Neural crest cell (in vitro differentiated cells): ENCODE data around the gene KIF5A. TPM values are rescaled to one million over a fixed set of nuclear protein-coding genes. Genes with fewer than 3 reads are reported as not detected.

Experiments used
- DNase-seq: peaks from one replicate; pipeline ENCODE4 v3.0.0; 2021; ENCODE audit warnings: low read depth, mixed read lengths, low spot score
- H3K27ac Mint-ChIP-seq: one replicate; pipeline ENCODE4 v1.8.0; 2021; ENCODE audit warnings: mild to moderate bottlenecking, mixed read lengths; ENCODE audit not compliant: unreplicated experiment
- H3K27me3 Mint-ChIP-seq: 2 replicates; pipeline ENCODE4 v1.8.0; 2021; ENCODE audit warnings: low read depth, mild to moderate bottlenecking, mixed read lengths
- H3K36me3 Mint-ChIP-seq: 2 replicates; pipeline ENCODE4 v1.8.0; 2021; ENCODE audit warnings: low read depth, mild to moderate bottlenecking, mixed read lengths
- H3K4me1 Mint-ChIP-seq: 2 replicates; pipeline ENCODE4 v1.8.0; 2021; ENCODE audit warnings: mixed read lengths
- H3K4me3 Mint-ChIP-seq: one replicate; pipeline ENCODE4 v1.8.0; 2021; ENCODE audit warnings: mild to moderate bottlenecking, mixed read lengths
- H3K9me3 Mint-ChIP-seq: 2 replicates; pipeline ENCODE4 v1.8.0; 2021; ENCODE audit warnings: mixed read lengths
- total RNA-seq: library from RNA; stranded (reverse); gene quantifications from 2 replicates; pipeline ENCODE4 v1.2.1, GENCODE V29; 2021
- TF ChIP-seq, protein P1 (sequence below): fragments of 200-600 bp; sonication (generic); conservative IDR thresholded peaks from 2 replicates; pipeline ENCODE4 v1.5.0; 2021; ENCODE audit warnings: antibody characterized with exemption, mild to moderate bottlenecking

KIF5A gene
- total RNA-seq, 1 donor from 2014 or later, result 20.8 TPM

DNA sequence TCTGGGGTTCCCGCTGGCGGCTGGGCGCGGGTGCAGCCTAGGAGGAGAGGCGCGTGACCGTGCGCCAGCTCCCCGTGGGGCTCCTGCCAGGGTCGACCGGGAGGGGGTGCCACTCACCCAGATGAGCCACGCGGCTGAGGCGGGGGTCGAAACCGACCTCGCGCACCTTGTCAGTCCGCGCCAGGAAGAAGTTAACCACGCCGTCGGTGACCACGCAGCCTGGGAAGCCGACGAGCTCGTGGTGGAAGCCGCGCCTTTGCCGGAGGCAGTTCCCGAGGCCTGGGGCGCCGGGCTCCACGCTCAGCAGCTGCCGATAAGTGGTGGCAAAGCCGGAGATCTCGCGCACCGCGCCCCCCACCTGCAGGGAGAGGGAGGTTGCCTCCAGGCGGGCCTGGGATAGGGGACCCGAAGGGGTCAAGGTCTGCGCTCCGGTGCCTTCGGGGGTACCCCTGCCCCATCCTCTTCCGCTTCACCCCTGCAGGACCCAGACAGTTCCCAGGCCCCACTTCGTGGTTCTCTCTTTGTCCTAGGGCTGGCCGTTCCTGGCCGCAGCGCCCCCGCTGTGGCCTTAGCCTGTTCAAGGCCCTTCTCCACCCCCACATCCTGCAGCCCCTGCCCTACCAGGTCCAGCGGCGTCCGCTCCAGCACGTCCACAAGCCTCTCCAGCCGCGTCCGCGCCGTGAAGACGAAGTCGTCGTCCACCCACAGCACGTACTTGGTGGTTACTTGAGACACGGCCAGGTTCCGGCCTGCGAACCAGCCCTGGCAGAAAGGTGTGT lies 77.8 kb downstream of the KIF5A start:
- H3K36me3 Mint-ChIP-seq, result peaks cover 3% of the 10 kb centered on the region
- H3K27ac Mint-ChIP-seq, result no peak overlapping the region
- H3K9me3 Mint-ChIP-seq, result no peaks in the 10 kb centered on the region
- H3K4me3 Mint-ChIP-seq, result no peak overlapping the region
- TF ChIP-seq, protein P1, sequence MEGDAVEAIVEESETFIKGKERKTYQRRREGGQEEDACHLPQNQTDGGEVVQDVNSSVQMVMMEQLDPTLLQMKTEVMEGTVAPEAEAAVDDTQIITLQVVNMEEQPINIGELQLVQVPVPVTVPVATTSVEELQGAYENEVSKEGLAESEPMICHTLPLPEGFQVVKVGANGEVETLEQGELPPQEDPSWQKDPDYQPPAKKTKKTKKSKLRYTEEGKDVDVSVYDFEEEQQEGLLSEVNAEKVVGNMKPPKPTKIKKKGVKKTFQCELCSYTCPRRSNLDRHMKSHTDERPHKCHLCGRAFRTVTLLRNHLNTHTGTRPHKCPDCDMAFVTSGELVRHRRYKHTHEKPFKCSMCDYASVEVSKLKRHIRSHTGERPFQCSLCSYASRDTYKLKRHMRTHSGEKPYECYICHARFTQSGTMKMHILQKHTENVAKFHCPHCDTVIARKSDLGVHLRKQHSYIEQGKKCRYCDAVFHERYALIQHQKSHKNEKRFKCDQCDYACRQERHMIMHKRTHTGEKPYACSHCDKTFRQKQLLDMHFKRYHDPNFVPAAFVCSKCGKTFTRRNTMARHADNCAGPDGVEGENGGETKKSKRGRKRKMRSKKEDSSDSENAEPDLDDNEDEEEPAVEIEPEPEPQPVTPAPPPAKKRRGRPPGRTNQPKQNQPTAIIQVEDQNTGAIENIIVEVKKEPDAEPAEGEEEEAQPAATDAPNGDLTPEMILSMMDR, result no peak
- H3K4me1 Mint-ChIP-seq, result peaks cover 20% of the 10 kb centered on the region
- peaks cover 61% of the 10 kb centered on the region for H3K27me3 Mint-ChIP-seq
- no peak for DNase-seq

DNA sequence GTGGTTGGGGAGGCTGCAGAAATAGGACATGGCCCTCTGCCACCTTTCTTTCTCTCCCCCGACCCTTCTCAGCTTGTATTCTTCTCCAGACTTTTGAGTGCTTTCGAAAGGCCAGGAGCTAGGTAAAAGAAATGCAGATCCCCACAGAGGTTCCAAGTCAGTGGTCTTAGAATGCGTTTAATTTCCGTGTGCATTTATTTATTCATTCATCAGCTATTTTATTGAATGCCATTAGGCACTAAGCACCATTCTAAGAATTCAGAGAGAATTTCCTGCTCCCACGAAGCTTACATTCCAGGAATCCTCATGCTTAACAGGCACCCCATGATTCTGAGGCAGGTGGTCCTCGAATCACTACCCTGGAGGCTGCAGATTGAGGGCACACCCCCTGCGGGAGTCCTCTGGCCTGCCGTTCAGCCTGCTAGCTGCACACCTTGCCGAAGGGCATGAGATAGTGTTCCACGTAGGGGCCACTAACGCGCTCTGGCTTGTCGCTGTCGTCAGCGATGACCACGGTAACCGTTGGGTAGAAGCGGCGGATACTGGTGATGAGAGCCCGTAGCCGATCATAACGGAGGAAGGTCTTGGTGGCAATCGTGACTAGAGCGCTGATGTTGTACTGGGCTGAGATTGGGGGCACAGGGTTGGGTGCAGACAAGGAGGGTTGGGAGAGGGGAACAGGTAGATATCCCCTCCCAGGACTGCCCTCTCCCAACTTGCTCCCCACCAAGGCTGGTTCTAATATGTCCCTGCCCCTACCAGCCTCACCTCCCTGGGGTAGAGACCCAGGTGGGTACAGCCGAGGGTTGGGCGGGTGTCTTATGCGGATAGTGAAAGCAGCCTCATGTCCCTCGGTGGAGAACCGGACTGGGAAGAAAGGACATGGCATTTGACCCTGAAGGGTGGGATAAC lies 78.7 kb downstream of the KIF5A start:
- no peak overlapping the region for H3K27ac Mint-ChIP-seq
- TF ChIP-seq, protein P1, result no peak
- no peak overlapping the region for H3K4me3 Mint-ChIP-seq
- H3K4me1 Mint-ChIP-seq, result peaks cover 25% of the 10 kb centered on the region
- peaks cover 58% of the 10 kb centered on the region for H3K27me3 Mint-ChIP-seq
- DNase-seq, result no peak
- peaks cover 3% of the 10 kb centered on the region for H3K36me3 Mint-ChIP-seq
- no peaks in the 10 kb centered on the region for H3K9me3 Mint-ChIP-seq

DNA sequence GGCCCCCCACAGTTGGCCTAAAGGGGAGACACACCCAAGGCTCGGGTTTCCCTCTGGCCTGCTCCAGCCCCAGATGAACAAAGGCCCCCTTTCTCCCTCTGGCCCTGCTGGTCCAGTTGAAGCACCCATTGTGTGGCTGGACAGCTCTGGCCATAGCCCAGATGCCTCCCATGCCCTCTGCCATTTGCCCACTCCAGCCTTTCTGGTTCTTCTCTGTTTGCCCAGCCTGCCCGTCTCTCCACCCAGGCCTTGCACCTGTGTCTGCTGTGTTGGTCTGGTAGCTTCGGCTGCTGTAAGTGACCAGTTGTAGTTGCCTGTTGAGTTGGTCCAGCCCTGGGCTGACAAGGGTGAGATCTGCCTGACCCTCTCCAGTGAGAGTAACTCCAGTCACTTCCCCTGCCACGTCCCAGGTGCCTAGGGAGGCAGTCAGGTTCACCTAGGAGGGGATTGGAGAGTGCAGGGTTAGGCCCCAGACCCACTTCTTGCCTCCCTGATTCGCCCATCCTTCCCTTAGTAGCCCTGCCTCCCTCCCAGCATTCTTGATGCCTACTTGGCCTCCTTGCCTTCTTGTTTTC lies 80.1 kb downstream of the KIF5A start:
- Mint-ChIP-seq H3K4me1 (peaks cover 25% of the 10 kb centered on the region), H3K27me3 (peaks cover 54% of the 10 kb centered on the region), H3K27ac (no peak overlapping the region), H3K9me3 (no peaks in the 10 kb centered on the region), H3K36me3 (peaks cover 3% of the 10 kb centered on the region), H3K4me3 (peak overlapping the region; percentile 72)
- TF ChIP-seq, protein P1, result no peak
- DNase-seq, result no peak

DNA sequence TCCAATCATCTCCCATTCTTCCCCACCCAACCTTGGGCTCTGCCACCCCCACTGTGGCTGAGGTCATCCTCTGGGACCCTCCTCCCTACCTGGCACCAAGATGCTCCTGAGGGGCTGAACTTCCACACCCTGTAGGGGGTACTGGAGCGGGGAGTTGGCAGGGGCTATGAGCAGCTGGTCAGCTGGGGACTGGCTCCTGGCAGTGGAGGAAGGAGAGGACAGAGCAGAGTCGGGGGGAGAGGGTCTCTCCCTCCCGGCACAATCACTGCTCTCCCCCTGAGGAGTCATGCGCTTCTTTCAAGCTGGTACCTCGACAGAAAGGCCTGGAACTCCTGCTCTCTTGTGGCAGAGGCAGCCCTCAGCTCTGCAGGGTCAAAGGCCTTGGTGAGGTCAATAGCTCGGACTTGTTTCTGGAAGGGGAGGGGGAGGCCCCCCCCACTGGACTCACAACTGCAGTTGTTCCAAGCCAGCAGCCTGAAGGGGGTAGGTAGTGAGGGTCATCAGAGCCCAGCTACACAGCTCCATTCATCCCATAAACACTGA lies 81.1 kb downstream of the KIF5A start:
- Mint-ChIP-seq H3K36me3 (peaks cover 3% of the 10 kb centered on the region), H3K9me3 (no peaks in the 10 kb centered on the region), H3K4me3 (peak overlapping the region; percentile 81), H3K27ac (no peak overlapping the region), H3K27me3 (peaks cover 57% of the 10 kb centered on the region), H3K4me1 (peaks cover 25% of the 10 kb centered on the region)
- TF ChIP-seq, protein P1, result no peak
- no peak for DNase-seq

DNA sequence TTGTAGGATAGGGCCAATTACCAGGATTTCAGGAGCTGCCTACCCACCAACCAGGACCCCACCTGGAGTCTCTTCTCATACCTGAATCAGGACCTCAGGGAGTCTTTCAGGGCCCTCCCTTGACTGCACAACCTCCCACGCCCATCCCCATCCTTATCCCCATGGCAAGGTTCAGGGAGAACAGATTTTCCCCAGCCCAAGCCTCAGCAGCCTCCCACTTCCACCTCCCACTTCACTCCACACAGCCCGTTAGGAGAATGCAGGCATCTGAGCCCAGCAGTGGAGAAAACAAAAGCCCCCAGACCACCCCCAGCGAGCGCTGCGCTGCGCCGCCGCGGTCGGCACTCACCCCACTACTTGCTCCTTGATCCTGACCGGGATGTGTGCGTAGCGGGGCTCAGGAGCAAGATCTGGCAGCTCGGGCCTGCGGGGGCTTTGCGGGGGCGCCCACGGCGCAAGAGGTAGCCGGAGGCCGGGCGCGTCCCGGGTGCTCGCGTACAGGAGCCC lies 81.8 kb downstream of the KIF5A start:
- H3K9me3 Mint-ChIP-seq, result no peaks in the 10 kb centered on the region
- no peak overlapping the region for H3K27ac Mint-ChIP-seq

More for the DNA sequence above, 81.8 kb downstream of the KIF5A start:
- peaks cover 57% of the 10 kb centered on the region for H3K27me3 Mint-ChIP-seq
- TF ChIP-seq, protein P1, result no peak
- peaks cover 3% of the 10 kb centered on the region for H3K36me3 Mint-ChIP-seq
- peak overlapping the region; percentile 81 for H3K4me3 Mint-ChIP-seq
- no peak for DNase-seq
- peaks cover 25% of the 10 kb centered on the region for H3K4me1 Mint-ChIP-seq
